A549 (cell line): ENCODE data around the gene ODF2L.

Source experiments
- CTCF ChIP-seq: fragments of >200 bp; sonication (Bioruptor Twin); formaldehyde crosslinking; IDR thresholded peaks from 3 replicates; pipeline ENCODE4 v1.5.1; 2016
- MYC ChIP-seq: IDR thresholded peaks from 2 replicates; pipeline ENCODE4 v1.6.1; 2012; ENCODE audit warnings: mild to moderate bottlenecking, inconsistent platforms, low read length, improper control_type of control experiment, borderline replicate concordance
- POLR2A ChIP-seq: IDR thresholded peaks from 2 replicates; pipeline ENCODE4 v1.6.1; 2012; ENCODE audit warnings: mild to moderate bottlenecking, low read length
- TF ChIP-seq, protein P1 (sequence below): IDR thresholded peaks from 2 replicates; pipeline ENCODE4 v1.6.1; 2012

- TF ChIP-seq MYC (no peak), POLR2A (no peak), CTCF (no peak)
- TF ChIP-seq, protein P1, sequence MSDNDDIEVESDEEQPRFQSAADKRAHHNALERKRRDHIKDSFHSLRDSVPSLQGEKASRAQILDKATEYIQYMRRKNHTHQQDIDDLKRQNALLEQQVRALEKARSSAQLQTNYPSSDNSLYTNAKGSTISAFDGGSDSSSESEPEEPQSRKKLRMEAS = no peak
These were observed 18.8 kb downstream of the ODF2L start for GRCh38 chr1:86377341-86377740.
